CD4-positive, alpha-beta T cell treated with Interleukin-4 for 4 hours (primary cell): ENCODE data around the gene CXCL1.

Experiments used
- DNase-seq: peaks from one replicate; pipeline ENCODE4 v3.0.0-alpha.2; 2020

CXCL1 gene

GRCh38 chr4:73852771-73853170 lies 16.4 kb upstream of the CXCL1 start:
- no peak for DNase-seq

GRCh38 chr4:73853246-73853704 lies 15.9 kb upstream of the CXCL1 start, which contains the start of gene PF4V1:
PF4V1 (plus strand) TSS chr4:73853296; CDS start chr4:73853363, 67 bp downstream.
- no peak for DNase-seq

- DNase-seq = no peak
These were observed 15.3 kb upstream of the CXCL1 start for GRCh38 chr4:73853718-73854473.

- no peak for DNase-seq
These were observed 13.8 kb upstream of the CXCL1 start for GRCh38 chr4:73855406-73855805.

- no peak for DNase-seq
These were observed 12.7 kb upstream of the CXCL1 start for GRCh38 chr4:73856518-73856917.

GRCh38 chr4:73859614-73860088 lies 9.5 kb upstream of the CXCL1 start:
- DNase-seq = no peak

- DNase-seq = no peak
These were observed 9.0 kb upstream of the CXCL1 start for GRCh38 chr4:73860181-73860580.

- DNase-seq = no peak
These were observed 8.3 kb upstream of the CXCL1 start for GRCh38 chr4:73860917-73861316.

- no peak for DNase-seq
These were observed 6.9 kb upstream of the CXCL1 start for GRCh38 chr4:73862322-73862721.

GRCh38 chr4:73864365-73864764 lies 4.8 kb upstream of the CXCL1 start:
- no peak for DNase-seq

GRCh38 chr4:73864961-73865360 lies 4.2 kb upstream of the CXCL1 start:
- DNase-seq = no peak

- no peak for DNase-seq
These were observed 3.6 kb upstream of the CXCL1 start for GRCh38 chr4:73865431-73866096.

GRCh38 chr4:73866246-73866645 lies 2.9 kb upstream of the CXCL1 start:
- no peak for DNase-seq

GRCh38 chr4:73867783-73868182 lies 1.4 kb upstream of the CXCL1 start:
- no peak for DNase-seq

- no peak for DNase-seq
These were observed 725 bp upstream of the CXCL1 start for GRCh38 chr4:73868206-73869129.

- no peak for DNase-seq
These were observed 1.1 kb downstream of the CXCL1 start for GRCh38 chr4:73870260-73870659.

GRCh38 chr4:73870768-73871167 lies 1.6 kb downstream of the CXCL1 start:
- no peak for DNase-seq

- DNase-seq = no peak
These were observed 2.5 kb downstream of the CXCL1 start for GRCh38 chr4:73871511-73872310.

GRCh38 chr4:73872316-73873108 lies 3.3 kb downstream of the CXCL1 start:
- no peak for DNase-seq

GRCh38 chr4:73874386-73874785 lies 5.2 kb downstream of the CXCL1 start:
- DNase-seq = no peak

- DNase-seq = no peak
These were observed 6.2 kb downstream of the CXCL1 start for GRCh38 chr4:73875401-73875800.
